ENCODE data around the gene ABCC11.

ABCC11 gene

DNA sequence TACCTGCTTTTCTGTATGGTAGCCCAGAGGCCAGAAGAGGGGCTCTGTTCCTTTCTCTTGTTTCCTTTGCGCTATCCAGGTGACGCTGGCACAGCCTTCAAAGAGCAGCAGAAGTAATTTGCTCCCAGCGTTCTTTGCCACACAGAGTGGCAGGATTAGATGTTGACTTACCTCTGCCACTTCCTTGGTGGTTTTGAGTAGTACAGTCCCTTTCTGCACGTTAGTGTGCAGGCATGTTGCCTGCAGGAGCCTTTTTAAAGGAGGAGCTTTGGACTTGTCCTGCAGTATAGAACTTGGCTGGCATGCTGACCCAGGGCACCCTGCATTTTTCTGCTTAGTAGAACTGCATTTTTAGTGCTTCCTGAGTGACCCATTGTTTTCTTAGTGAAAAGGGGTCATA lies at the start of gene ABCC11:
Gene ABCC11, minus strand, starts transcription at position 229 of the 400 bp plus-strand sequence. CDS start 15,618 bp downstream, outside the sequence.
- no peak for DNase-seq (ENCODE audit: low read depth in 4 of 4, low spot score in 1 of 4)

DNA sequence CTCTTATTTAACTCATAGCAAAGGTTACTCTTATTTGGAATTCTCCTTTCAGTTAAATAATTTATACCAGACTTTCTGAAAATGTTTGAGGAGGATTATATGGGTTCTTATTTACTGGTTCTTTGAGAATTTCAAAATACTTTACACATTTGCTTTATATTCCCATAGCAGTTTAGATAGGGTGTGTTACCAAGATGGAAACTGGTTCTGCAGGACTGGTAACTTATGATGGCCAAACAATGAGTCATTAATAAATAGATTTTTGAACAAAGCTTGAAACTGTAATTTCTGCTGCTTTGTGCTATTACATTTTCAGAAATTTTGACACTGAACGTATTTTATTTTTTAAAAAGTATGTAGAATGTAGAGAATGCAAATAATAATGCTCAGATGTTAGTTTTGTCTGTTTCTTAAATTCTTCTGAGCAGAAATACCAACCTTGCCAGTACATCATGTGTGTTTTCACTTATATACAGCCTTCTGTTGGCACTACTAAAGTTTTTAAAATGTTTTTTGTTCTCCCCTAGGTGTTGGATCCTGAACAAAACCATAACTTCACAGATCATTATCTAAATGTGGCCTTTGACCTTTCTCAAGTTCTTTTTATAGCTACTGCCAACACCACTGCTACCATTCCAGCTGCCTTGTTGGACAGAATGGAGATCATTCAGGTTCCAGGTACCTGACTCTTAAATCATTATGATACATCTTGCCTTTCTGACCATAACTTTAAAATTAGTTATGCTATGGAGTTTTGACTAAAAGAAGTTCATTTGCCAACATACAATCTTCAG lies 48.3 kb upstream of the ABCC11 start:
- DNase-seq (ENCODE audit: low read depth in 4 of 4, low spot score in 1 of 4) = no peak

DNA sequence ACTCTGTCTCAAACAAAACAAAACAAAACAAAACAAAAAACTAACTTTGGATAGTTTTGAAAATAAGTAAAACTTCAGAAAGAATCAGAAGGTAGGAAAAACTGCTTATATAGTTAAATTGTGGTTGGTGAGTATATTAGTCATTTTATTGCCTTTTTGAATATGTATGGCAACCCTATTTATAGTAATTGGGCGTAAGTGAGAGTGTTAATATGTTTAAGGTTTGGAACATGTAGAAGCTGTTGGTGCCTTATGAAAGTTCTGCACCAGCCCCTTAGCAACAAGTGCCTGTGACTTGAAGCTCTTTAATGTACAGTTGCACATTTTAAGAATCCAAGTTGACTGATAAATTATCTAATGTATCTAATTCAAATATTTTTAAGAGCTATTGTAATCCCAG lies 47.4 kb upstream of the ABCC11 start:
- no peak for DNase-seq (ENCODE audit: low read depth in 4 of 4, low spot score in 1 of 4)

DNA sequence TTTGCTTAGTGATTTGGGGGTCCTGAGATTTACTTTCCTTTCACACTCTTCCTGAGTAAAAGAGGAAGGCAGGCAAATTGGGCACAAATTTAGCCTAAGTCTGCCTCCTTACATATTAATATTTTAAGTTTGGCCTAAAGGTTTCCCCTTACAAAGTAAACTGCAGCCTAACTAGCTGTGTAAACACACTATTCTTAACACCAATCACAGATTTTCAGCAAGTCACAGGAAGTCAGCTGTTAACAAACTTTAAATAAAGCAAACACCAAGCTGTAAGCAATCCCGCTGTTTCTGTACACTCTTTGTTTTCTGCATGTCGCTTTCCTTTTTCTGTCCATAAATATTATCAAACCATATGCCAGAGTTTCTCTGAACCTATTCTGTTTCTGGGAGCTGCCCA lies 45.1 kb upstream of the ABCC11 start:
- DNase-seq (ENCODE audit: low read depth in 4 of 4, low spot score in 1 of 4) = no peak

DNA sequence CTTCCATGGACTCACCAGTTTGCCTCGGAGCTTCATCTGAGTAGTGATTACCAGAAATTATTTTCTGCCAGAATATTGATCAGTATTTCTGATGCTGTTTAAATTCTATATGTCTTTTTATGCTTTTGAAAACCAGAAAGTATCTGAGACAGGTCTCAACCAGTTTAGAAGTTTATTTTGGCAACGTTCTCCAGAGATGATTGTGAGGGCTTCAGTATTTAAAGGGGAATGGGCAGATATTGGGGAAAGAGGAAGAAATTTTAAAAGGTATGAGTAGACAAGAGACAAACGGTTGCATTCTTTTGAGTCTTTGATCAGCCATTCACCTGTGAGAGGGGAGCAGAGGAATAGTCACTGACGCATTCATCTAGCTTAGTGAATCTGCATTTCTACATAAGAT lies 44.4 kb upstream of the ABCC11 start:
- DNase-seq (ENCODE audit: low read depth in 4 of 4, low spot score in 1 of 4) = no peak

DNA sequence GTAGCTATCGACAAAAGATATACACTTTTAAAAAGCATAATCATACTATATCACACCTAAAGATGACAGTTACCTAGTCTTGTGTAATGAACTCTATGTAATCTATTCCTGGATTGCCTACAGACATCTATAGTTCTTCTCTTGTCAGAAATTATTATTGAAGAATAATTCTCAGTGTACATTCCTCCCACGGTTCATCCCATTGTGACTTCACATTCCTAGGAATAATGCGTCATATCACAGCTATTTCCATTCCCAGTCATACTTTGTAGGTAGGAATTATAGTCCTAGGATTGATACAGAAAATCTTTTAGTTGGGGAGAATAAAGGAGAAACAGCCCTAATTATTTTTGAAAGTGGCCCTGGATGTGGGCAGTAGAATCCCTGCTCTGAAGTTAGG lies 44.0 kb upstream of the ABCC11 start:
- DNase-seq (ENCODE audit: low read depth in 4 of 4, low spot score in 1 of 4) = no peak

DNA sequence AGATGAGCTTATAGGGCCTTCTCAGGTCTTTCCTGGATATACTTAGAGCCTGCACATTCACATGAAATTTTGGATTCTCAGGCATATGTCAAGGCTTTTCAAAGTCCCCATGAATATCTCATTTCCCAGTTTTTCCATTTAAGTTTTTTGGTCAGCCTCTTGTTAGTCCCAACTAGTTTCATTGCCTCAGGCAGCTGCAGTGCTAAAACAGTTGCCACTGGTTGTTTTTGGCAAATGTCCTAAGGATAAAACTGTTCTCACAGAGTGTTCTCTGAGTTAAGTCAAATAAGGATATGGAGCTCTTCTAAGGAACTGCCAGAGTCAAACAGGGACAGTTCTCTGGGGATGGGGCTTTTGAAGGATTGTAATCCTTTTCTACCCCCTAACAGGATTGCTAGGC lies 39.9 kb upstream of the ABCC11 start:
- DNase-seq (ENCODE audit: low read depth in 4 of 4, low spot score in 1 of 4) = no peak

DNA sequence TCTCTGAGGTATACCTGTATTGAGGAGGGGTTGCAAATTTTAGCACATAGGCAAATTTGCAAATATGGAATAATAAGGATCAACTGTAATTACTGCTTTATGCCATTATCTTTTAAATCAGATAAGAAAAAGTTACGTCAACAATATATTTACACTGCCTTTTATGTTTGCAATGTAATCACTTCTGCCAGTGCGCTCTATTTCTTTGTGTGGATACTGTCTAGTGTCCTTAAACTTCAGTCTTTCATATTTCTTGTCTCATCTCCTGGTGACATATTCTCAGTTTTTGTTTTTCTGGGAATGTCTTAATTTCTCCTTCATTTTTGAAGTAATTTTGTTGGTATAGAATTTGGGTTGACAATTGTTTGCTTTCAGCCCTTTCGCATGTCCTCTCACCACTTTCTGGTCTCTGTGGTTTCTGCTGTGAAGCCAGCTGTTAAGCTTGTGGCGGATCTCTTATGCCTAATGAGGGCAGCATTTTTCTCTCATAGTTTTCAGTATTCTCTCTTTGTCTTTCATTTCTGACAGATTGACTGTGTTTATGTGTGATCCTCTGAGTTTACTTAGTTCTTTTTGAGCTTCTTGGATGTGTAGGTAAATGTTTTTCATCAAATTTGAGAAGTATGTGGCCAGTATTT lies 37.6 kb upstream of the ABCC11 start:
- DNase-seq (ENCODE audit: low read depth in 4 of 4, low spot score in 1 of 4) = no peak

DNA sequence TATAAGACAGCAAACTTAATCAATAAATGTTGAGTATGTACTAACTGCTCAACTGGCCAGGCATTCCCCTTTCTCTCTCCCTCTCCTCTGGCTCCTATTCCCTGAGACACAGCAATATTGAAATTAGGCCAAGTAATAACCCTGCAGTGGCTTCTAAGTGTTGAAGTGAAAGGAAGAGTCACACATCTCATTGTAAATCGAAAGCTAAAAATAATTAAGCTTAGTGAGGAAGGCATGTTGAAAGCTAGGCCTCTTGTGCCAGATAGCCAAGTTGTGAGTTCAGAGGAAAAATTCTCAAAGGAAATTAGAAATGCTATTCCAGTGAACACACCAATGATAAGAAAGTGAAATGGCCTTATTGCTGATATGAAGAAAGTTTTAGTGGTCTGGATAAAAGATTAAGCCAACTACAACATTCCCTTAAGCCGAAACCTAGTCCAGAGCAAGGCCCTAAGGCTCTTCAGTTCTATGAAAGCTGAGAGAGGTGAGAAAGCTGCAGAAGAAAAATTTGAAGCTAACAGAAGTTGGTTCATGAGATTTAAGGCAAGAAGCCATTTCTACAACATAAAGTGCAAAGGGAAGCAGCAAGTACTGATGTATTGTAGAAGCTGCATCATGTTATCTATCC lies 35.4 kb upstream of the ABCC11 start:
- no peak for DNase-seq (ENCODE audit: low read depth in 4 of 4, low spot score in 1 of 4)

DNA sequence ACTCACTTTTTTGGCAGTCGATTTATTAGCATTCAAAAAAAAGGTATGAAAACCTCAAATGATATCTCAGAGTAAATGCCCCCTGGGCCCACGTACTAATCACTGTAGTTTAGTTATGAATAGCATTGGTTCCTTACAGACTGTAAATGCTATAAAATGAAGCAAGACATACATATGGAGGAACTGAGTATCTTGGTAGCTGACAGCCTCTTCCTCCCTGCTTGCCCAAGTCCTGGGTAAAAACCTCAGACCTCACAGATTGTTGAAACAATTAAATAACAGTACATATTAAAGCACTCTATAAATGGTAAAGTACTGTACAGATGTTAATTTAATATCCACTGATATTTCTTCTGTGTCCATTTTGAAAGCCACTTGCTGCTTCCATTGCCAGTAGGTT lies 33.2 kb upstream of the ABCC11 start:
- no peak for DNase-seq (ENCODE audit: low read depth in 4 of 4, low spot score in 1 of 4)

DNA sequence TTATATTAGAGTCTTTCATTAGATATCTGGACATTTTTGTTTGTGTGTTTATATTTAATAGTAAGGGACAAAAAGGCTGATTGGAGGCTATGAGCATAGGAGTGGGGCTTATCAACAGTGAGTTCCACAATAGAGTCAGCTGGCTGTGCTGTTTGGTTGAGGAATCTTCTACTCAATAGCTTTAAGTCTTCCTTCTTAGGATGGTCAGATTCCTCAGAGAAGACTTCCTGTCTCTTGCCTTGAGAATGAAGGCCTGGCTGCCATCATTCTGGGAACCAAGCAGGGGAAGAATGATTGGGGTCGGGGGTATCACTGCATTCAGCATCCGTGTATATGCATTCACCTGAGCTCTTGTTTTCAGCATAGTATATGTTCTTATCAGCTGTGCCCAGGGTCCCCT lies 31.9 kb upstream of the ABCC11 start:
- no peak for DNase-seq (ENCODE audit: low read depth in 4 of 4, low spot score in 1 of 4)

DNA sequence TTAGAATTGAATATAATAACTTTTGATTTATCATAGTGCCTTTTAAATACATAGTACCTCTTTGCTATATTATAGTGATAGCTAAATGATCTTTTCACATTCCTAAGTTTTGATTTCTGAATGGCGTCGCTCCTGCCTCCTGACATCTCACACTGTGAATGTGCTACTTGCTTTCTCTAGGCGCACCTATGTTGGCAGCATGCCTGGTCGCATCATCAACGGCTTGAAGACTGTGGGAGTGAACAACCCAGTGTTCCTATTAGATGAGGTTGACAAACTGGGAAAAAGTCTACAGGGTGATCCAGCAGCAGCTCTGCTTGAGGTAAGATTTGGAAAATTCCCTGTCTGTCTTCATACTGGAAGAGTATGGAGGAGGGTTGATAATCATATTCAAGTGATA lies 29.8 kb upstream of the ABCC11 start:
- no peak for DNase-seq (ENCODE audit: low read depth in 4 of 4, low spot score in 1 of 4)

DNA sequence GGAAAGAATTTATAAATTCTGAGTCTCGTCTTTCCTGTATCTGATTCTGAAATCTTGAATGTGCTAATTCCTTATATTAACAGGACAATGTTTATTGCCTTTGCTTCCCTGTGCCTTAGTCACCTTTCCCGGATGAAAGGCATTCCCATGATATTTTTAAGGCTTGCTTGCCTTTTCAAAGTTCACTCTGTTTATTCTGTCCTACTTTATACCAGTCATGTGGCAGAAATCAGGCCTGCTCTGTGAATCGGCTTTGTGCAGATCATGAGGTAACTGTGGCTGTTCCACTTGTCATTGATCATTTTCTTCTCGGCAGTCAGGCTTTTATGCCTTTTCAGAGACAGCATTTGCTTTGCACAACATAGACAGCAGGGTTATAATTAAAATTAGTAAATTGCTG lies 28.8 kb upstream of the ABCC11 start:
- no peak for DNase-seq (ENCODE audit: low read depth in 4 of 4, low spot score in 1 of 4)

DNA sequence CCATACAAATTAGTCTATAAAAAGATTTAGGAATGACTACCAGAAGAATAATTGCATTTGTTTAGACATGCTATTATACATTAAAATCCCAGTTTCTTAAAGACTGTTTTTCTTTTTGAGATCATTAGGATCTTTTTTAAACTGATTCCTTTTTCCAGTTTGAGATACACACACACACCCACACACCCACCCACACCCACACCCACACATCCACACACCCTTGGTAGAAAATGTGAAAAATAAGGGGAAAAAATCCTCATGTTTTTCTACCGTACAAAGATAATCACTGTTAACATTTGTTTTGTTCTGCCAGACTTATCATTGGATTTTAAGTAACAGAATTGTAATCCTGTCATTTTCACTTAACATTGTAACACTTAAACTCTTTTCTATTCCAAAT lies 27.1 kb upstream of the ABCC11 start:
- no peak for DNase-seq (ENCODE audit: low read depth in 4 of 4, low spot score in 1 of 4)

DNA sequence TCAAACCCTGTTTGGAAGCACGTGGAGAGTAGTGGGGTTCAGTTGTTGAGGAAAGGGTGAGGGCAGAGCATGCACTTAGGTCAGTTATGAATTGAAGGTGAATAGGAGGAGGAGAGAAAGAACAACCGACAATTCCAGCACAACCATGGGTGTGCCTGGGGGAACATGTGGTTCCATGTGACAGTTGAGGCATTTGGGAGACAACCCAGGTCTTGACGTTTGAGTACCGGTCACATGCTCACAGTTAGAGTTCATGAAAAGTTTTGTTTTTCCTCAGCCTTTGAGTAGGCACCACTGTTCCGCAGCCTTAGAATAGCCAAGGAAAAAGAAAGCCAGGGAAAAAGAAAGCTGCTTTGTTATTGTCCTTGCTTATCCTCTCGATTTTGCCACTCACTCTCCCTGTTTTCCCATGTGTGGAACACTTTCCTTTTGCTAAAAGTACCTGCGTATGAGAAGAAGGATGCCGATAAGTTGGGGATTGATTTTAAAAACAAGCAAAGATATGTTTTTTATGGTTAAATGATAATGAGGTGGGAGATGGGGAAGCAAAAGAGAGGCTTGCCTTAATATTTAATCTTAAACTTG lies 25.6 kb upstream of the ABCC11 start:
- DNase-seq (ENCODE audit: low read depth in 4 of 4, low spot score in 1 of 4) = no peak

DNA sequence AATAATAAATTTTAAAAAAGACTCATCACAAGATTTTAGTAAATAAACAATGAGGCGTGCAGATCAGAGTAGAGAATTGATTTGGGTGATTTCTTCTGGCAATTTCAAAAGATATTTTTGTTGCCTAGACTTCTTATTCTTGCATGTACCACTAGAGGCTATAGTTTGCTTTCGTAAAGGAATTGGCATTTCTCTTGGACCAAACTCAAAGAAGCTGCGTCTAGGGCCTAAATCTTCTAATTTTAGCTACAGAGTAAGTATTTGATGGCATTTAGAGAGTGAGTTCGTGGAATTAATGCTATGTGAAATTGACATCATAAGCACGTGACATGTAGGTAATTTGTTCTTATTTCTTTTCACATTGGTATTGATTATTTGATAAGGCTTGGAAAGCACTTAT lies 24.4 kb upstream of the ABCC11 start:
- DNase-seq (ENCODE audit: low read depth in 4 of 4, low spot score in 1 of 4) = no peak

DNA sequence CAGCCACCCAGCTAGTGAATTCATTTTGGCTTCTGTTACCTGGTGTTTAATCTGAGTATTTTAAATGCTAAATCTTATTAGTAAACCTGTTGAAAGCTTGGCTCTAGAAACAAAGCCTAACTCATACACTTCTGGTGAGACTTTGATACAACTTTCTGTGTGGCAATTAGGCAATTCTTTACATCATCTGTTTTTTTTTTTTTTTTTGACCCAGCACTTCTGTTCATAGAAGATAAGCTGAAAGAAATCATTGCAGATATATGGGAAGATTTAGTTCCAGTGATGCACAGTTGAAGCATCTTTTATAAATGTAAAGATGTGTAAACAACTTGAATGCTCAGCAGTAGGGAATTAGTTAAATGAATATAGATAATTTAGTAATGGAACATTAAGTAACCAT lies 21.7 kb upstream of the ABCC11 start:
- DNase-seq (ENCODE audit: low read depth in 4 of 4, low spot score in 1 of 4) = no peak

DNA sequence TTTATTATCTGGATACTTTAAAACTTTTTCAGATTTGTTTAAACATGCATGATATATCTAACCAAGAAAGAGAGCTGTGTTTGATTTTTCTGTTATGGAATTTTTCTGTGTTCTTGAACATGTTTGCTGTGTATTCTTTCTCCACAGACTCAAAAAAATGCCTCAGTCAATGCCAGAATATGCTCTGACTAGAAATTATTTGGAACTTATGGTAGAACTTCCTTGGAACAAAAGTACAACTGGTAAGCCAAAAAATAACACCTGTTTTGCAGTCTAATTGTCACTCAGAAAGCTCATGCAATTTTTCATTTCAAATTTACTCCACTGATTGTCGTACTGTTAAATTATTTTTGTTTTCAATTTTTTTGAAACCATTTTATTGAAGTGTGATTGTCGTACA lies 15.3 kb upstream of the ABCC11 start:
- DNase-seq (ENCODE audit: low read depth in 4 of 4, low spot score in 1 of 4) = no peak

DNA sequence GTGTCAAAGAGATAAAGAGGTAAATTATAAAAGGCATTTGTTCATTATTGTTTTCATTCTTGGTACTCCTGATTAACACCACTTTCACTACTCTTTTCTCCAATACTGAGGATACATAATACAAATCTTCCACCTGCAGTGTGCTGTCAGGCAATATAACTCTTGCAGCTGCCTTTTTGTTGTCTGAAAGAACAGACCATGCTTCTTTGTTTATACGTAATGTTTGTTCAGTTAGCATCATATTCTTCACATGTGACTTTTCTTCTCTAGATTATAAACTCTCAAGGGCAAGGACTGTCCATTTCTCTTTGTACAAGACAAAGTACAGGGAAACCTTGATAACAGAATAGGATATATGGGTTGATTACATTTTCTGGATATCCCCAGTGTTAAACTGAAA lies 14.2 kb upstream of the ABCC11 start:
- DNase-seq (ENCODE audit: low read depth in 4 of 4, low spot score in 1 of 4) = no peak

DNA sequence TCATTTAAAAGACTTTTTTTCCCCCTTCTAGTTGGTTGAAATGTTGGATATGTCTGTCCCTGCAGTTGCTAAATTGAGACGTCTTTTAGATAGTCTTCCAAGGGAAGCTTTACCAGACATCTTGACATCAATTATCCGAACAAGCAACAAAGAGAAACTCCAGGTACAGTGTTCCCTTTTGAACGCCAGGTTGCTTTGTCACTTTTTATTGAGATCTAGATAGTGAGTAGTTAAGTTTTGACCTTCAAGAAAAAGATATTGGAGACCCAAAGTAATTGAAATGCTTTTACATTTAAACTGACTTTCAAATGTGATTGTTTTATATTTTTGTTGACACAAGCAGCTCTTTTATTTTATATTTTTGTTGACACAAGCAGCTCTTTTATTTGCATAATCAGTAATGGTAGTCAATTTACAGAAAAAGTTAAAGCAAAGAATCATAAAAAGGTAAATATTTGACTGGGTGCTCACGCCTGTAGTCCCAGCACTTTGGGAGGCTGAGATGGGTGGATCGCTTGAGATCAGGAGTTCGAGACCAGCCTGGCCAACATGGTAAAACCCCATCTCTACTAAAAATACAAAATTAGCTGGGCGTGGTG lies 9.3 kb upstream of the ABCC11 start:
- DNase-seq (ENCODE audit: low read depth in 4 of 4, low spot score in 1 of 4) = no peak

DNA sequence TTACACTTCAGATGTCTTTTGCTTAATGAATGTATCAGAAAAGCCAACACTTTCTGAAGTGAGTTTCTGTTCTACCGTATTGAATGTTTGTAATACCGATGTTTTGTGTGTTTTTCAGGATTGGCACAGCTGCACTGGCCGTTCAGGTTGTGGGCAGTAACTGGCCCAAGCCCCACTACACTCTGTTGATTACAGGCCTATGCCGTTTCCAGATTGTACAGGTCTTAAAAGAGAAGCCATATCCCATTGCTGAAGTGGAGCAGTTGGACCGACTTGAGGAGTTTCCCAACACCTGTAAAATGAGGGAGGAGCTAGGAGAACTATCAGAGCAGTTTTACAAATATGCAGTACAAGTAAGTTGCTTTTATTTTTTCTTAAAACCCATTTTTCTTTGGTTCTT lies 4.7 kb upstream of the ABCC11 start:
- DNase-seq (ENCODE audit: low read depth in 4 of 4, low spot score in 1 of 4) = no peak
